ENCODE measurements around the gene PGA5.

The PGA5 gene

DNA sequence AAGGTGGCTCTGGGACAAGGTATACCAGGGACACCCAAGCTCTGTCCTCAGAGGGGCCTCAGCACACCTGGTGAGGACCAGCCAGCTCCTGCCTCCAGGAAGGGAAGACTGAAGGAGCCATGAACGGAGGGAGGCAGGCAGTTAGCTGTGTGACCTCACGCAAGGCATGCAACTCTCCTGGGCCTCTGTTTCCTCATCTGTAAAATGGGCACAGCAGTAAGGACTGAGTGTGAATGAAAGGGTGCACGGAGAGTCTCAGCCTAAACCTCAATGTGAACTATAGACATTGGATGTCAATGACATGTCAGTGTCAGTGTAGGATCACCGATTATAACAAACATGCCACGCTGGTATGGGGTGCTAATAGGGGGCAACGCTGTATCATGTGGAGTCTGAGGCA, 18.4 kb downstream of the PGA5 start:
- no peaks in the 10 kb centered on the region for H3K36me3 ChIP-seq (ENCODE audit: insufficient read depth, low read length)
- H3K9me2 ChIP-seq (replicated peaks; ENCODE audit: low read depth, low read length) = no peaks in the 10 kb centered on the region

DNA sequence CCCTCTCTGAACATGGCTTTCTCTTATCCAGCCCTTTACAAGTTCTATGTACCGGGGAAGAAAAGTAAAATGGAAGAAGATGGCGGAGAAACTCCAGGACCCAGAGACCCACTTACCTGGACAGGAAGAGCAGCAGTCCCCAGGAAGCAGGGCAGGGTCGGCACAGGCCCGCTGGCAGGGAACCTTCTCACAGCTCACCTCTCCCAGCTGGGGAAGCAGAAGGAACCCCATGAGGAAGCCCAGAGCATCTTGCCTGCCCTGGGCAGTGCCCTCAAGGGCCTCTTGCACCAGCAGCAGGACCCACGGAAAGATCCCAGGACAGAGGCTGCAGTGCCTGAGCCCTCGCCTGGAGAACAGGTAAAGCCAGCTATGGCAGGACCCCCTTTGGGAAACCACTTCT, 23.4 kb downstream of the PGA5 start:
- Histone ChIP-seq H3F3A (ENCODE audit: low read depth) (no peaks in the 10 kb centered on the region), H3K36me3 (ENCODE audit: insufficient read depth, low read length) (no peaks in the 10 kb centered on the region), H4K20me1 (ENCODE audit: insufficient read depth, low read length, poor library complexity, severe bottlenecking) (no peaks in the 10 kb centered on the region), H3K9ac (ENCODE audit: low read depth, low read length, poor library complexity, severe bottlenecking) (no peak overlapping the region), H3K4me3 (ENCODE audit: low read length, poor library complexity, severe bottlenecking) (no peak overlapping the region), H3K79me2 (ENCODE audit: insufficient read depth, low read length) (no peaks in the 10 kb centered on the region), H3K27me3 (ENCODE audit: insufficient read depth, low read length, poor library complexity, severe bottlenecking) (no peaks in the 10 kb centered on the region), H3K9me2 (replicated peaks; ENCODE audit: low read depth, low read length) (no peaks in the 10 kb centered on the region), H3K9me3 (ENCODE audit: insufficient read depth, low read depth, low read length) (no peaks in the 10 kb centered on the region), H3K4me2 (ENCODE audit: low read depth, low read length, poor library complexity, severe bottlenecking) (no peak overlapping the region), H3K4me1 (ENCODE audit: insufficient read depth, low read length, poor library complexity, severe bottlenecking) (no peaks in the 10 kb centered on the region), H2AFZ (ENCODE audit: low read length) (no peak overlapping the region)
- TF ChIP-seq, protein P1, sequence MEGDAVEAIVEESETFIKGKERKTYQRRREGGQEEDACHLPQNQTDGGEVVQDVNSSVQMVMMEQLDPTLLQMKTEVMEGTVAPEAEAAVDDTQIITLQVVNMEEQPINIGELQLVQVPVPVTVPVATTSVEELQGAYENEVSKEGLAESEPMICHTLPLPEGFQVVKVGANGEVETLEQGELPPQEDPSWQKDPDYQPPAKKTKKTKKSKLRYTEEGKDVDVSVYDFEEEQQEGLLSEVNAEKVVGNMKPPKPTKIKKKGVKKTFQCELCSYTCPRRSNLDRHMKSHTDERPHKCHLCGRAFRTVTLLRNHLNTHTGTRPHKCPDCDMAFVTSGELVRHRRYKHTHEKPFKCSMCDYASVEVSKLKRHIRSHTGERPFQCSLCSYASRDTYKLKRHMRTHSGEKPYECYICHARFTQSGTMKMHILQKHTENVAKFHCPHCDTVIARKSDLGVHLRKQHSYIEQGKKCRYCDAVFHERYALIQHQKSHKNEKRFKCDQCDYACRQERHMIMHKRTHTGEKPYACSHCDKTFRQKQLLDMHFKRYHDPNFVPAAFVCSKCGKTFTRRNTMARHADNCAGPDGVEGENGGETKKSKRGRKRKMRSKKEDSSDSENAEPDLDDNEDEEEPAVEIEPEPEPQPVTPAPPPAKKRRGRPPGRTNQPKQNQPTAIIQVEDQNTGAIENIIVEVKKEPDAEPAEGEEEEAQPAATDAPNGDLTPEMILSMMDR (conservative IDR thresholded peaks at IDR 0.05; ENCODE audit: low read length) = no peak
- TF ChIP-seq EZH2phosphoT487 (IDR thresholded peaks at IDR 0.05; ENCODE audit: borderline replicate concordance) = no peak

More for the DNA sequence above, 18.4 kb downstream of the PGA5 start:
- TF ChIP-seq EZH2phosphoT487 (IDR thresholded peaks at IDR 0.05; ENCODE audit: borderline replicate concordance) = no peak
- H2AFZ ChIP-seq (ENCODE audit: low read length) = no peak overlapping the region
- no peak overlapping the region for H3K4me2 ChIP-seq (ENCODE audit: low read depth, low read length, poor library complexity, severe bottlenecking)
- no peak overlapping the region for H3K9ac ChIP-seq (ENCODE audit: low read depth, low read length, poor library complexity, severe bottlenecking)
- no peaks in the 10 kb centered on the region for H4K20me1 ChIP-seq (ENCODE audit: insufficient read depth, low read length, poor library complexity, severe bottlenecking)
- no peaks in the 10 kb centered on the region for H3K27me3 ChIP-seq (ENCODE audit: insufficient read depth, low read length, poor library complexity, severe bottlenecking)
- H3K9me3 ChIP-seq (ENCODE audit: insufficient read depth, low read depth, low read length) = no peaks in the 10 kb centered on the region
- no peaks in the 10 kb centered on the region for H3K79me2 ChIP-seq (ENCODE audit: insufficient read depth, low read length)
- H3K4me3 ChIP-seq (ENCODE audit: low read length, poor library complexity, severe bottlenecking) = no peak overlapping the region
- H3F3A ChIP-seq (ENCODE audit: low read depth) = no peaks in the 10 kb centered on the region
- no peaks in the 10 kb centered on the region for H3K4me1 ChIP-seq (ENCODE audit: insufficient read depth, low read length, poor library complexity, severe bottlenecking)

DNA sequence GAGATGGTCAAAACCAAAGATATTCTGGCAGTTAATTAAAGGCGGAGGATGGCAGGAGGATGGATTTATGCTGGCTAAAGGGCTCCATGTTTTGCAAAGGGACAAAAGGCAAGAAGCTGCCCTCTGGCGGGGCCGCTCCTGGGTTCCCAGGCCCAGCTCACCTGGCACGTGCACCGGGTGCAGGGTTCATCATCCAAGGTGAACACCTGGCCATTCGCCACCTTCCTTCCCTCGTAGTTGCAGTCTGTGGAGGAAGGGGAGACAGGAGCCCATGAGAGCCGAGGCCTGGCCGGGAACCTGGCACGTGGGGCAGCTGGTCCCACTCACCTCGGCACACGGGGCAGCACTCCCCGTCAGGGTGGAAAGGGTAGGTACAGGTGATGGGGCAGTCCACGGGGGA, 23.8 kb downstream of the PGA5 start:
- H3K36me3 ChIP-seq (ENCODE audit: insufficient read depth, low read length) = no peaks in the 10 kb centered on the region
- no peak overlapping the region for H3K4me2 ChIP-seq (ENCODE audit: low read depth, low read length, poor library complexity, severe bottlenecking)
- no peaks in the 10 kb centered on the region for H3K79me2 ChIP-seq (ENCODE audit: insufficient read depth, low read length)
- H3K9me3 ChIP-seq (ENCODE audit: insufficient read depth, low read depth, low read length) = no peaks in the 10 kb centered on the region
- no peaks in the 10 kb centered on the region for H3K9me2 ChIP-seq (replicated peaks; ENCODE audit: low read depth, low read length)
- H2AFZ ChIP-seq (ENCODE audit: low read length) = no peak overlapping the region
- no peaks in the 10 kb centered on the region for H4K20me1 ChIP-seq (ENCODE audit: insufficient read depth, low read length, poor library complexity, severe bottlenecking)
- H3F3A ChIP-seq (ENCODE audit: low read depth) = no peaks in the 10 kb centered on the region
- no peaks in the 10 kb centered on the region for H3K4me1 ChIP-seq (ENCODE audit: insufficient read depth, low read length, poor library complexity, severe bottlenecking)
- H3K4me3 ChIP-seq (ENCODE audit: low read length, poor library complexity, severe bottlenecking) = no peak overlapping the region
- no peaks in the 10 kb centered on the region for H3K27me3 ChIP-seq (ENCODE audit: insufficient read depth, low read length, poor library complexity, severe bottlenecking)
- TF ChIP-seq EZH2phosphoT487 (IDR thresholded peaks at IDR 0.05; ENCODE audit: borderline replicate concordance) = no peak
- no peak overlapping the region for H3K9ac ChIP-seq (ENCODE audit: low read depth, low read length, poor library complexity, severe bottlenecking)

DNA sequence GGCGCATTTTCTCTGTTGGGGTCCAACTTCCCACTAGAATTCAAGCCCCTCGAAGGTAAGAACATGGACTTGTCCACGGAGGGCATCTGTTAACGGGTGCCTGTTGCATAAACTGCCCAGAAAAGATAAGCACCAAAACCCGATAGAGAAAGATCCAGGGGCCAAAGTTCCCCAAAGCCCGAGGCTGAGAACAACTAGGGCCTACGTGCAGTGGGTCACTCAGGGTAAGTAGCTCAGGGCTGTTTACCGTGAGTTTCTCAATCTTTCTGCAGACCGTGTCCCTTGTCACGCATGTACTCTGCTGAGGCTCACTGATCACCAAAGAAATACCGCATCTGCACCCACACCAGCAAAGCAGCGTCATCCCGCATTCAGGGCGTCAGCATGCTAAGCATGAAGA, 24.4 kb downstream of the PGA5 start:
- no peak overlapping the region for H3K9ac ChIP-seq (ENCODE audit: low read depth, low read length, poor library complexity, severe bottlenecking)
- H3K36me3 ChIP-seq (ENCODE audit: insufficient read depth, low read length) = no peaks in the 10 kb centered on the region
- no peaks in the 10 kb centered on the region for H3K79me2 ChIP-seq (ENCODE audit: insufficient read depth, low read length)
- no peaks in the 10 kb centered on the region for H3F3A ChIP-seq (ENCODE audit: low read depth)
- no peak overlapping the region for H3K4me2 ChIP-seq (ENCODE audit: low read depth, low read length, poor library complexity, severe bottlenecking)
- no peaks in the 10 kb centered on the region for H3K9me2 ChIP-seq (replicated peaks; ENCODE audit: low read depth, low read length)
- TF ChIP-seq, protein P1 (conservative IDR thresholded peaks at IDR 0.05; ENCODE audit: low read length) = no peak
- no peak for TF ChIP-seq EZH2phosphoT487 (IDR thresholded peaks at IDR 0.05; ENCODE audit: borderline replicate concordance)
- no peaks in the 10 kb centered on the region for H4K20me1 ChIP-seq (ENCODE audit: insufficient read depth, low read length, poor library complexity, severe bottlenecking)
- H3K27me3 ChIP-seq (ENCODE audit: insufficient read depth, low read length, poor library complexity, severe bottlenecking) = no peaks in the 10 kb centered on the region
- no peak overlapping the region for H3K4me3 ChIP-seq (ENCODE audit: low read length, poor library complexity, severe bottlenecking)
- no peaks in the 10 kb centered on the region for H3K4me1 ChIP-seq (ENCODE audit: insufficient read depth, low read length, poor library complexity, severe bottlenecking)
- H2AFZ ChIP-seq (ENCODE audit: low read length) = no peak overlapping the region
- no peaks in the 10 kb centered on the region for H3K9me3 ChIP-seq (ENCODE audit: insufficient read depth, low read depth, low read length)

All from Loucy (cell line).